CD8-positive, alpha-beta memory T cell (primary cell): Measurements from ENCODE around the gene ANXA1. TPM values are rescaled to one million over a fixed set of nuclear protein-coding genes. Genes with fewer than 3 reads are reported as not detected.
A peak's percentile ranks its signal among the peaks of the same experiment; 100 is the strongest.

Experiments
- CTCF ChIA-PET: fragments of 350-600 bp; sonication (Branson Sonifier 250); formaldehyde crosslinking; loops from one replicate; lab custom pipeline; 2021; ENCODE audit warnings: antibody characterized with exemption; lab: Charles Lee
- POLR2A ChIA-PET: fragments of 350-600 bp; sonication (Branson Sonifier 250); formaldehyde crosslinking; loops from one replicate; lab custom pipeline; 2021; ENCODE audit warnings: antibody characterized with exemption; lab: Charles Lee
- DNase-seq, 5 donors: peaks; one replicate each; pipeline versions ENCODE4 v3.0.0 to v3.0.0-alpha.2; 2020 to 2022; ENCODE audit warnings: mixed read lengths in 1 of 5
- H3K27ac ChIP-seq: one replicate; pipeline ENCODE4 v1.7.0; 2013; ENCODE audit warnings: low read depth, mild to moderate bottlenecking, low read length, moderate library complexity
- H3K27me3 ChIP-seq: 2 replicates; pipeline ENCODE4 v1.7.0; 2013; ENCODE audit warnings: low read length, mild to moderate bottlenecking; ENCODE audit not compliant: insufficient read depth, poor library complexity, severe bottlenecking
- H3K36me3 ChIP-seq: 2 replicates; pipeline ENCODE4 v1.7.0; 2013; ENCODE audit warnings: mild to moderate bottlenecking, low read length, moderate library complexity; ENCODE audit not compliant: insufficient read depth
- H3K4me1 ChIP-seq: 2 replicates; pipeline ENCODE4 v1.7.0; 2013; ENCODE audit warnings: mild to moderate bottlenecking, low read length, moderate library complexity; ENCODE audit not compliant: insufficient read depth
- H3K4me3 ChIP-seq: 2 replicates; pipeline ENCODE4 v1.7.0; 2013; ENCODE audit warnings: mild to moderate bottlenecking, low read length
- H3K9me3 ChIP-seq: 2 replicates; pipeline ENCODE4 v1.7.0; 2013; ENCODE audit warnings: mild to moderate bottlenecking, low read length
- H3K27ac Mint-ChIP-seq, 8 donors: one replicate each; pipeline ENCODE4 v1.8.0; 2020 to 2021; ENCODE audit warnings: mixed read lengths in 8 of 8, mild to moderate bottlenecking in 6 of 8, inconsistent platforms in 3 of 8, moderate library complexity in 3 of 8
- H3K27me3 Mint-ChIP-seq, 2 donors: one replicate each; pipeline ENCODE4 v1.8.0; 2020 to 2021; ENCODE audit warnings: mixed read lengths in 2 of 2, mild to moderate bottlenecking in 1 of 2, moderate library complexity in 1 of 2
- H3K36me3 Mint-ChIP-seq, 3 donors: one replicate each; pipeline ENCODE4 v1.8.0; 2020 to 2021; ENCODE audit warnings: mixed read lengths in 3 of 3, inconsistent platforms in 1 of 3, mild to moderate bottlenecking in 1 of 3
- H3K4me1 Mint-ChIP-seq, 3 donors: one replicate each; pipeline ENCODE4 v1.8.0; 2020 to 2021; ENCODE audit warnings: mixed read lengths in 3 of 3, inconsistent platforms in 1 of 3, mild to moderate bottlenecking in 1 of 3
- H3K4me3 Mint-ChIP-seq, 7 donors: one replicate each; pipeline ENCODE4 v1.8.0; 2020 to 2021; ENCODE audit warnings: mixed read lengths in 7 of 7, mild to moderate bottlenecking in 6 of 7, moderate library complexity in 4 of 7, inconsistent platforms in 2 of 7
- H3K9me3 Mint-ChIP-seq, 5 donors: one replicate each; pipeline ENCODE4 v1.8.0; 2020 to 2022; ENCODE audit warnings: mixed read lengths in 5 of 5, mild to moderate bottlenecking in 3 of 5, moderate library complexity in 2 of 5, inconsistent platforms in 1 of 5
- polyA plus RNA-seq: library from polyadenylated mRNA; unstranded; fragments of 300-500 nt; fragmentation: Illumina TruSeq; gene quantifications from one replicate; pipeline ENCODE4 v1.2.3, GENCODE V29; 2021
- total RNA-seq, 2 experiments: library from RNA; stranded (reverse); gene quantifications; one replicate each; pipeline ENCODE4 v1.2.3, GENCODE V29; 2021

ANXA1 gene
- total and polyA plus RNA-seq, 3 experiments from 2014 or later, result 87.7 to 517 (median 93.2) TPM

GRCh38 chr9:73158723-73159122, 7.1 kb downstream of the ANXA1 start:
- peaks cover 25% of the 10 kb centered on the region for H3K36me3 ChIP-seq
- Mint-ChIP-seq H3K9me3 (no peaks in the 10 kb centered on the region), H3K27me3 (no peaks in the 10 kb centered on the region), H3K27ac (peak overlapping the region; percentile 4 to 84 (median 74)), H3K36me3 (peaks cover 33 to 81% (median 37%) of the 10 kb centered on the region in 3 donors), H3K4me1 (peaks cover 65 to 94% (median 91%) of the 10 kb centered on the region in 3 donors), H3K4me3 (peak overlapping the region in 6 of 7 donors; percentile 5 to 58 (median 28))
- CTCF ChIA-PET, result interaction anchor here (1.3 kb wide), 1 partner anchor 26 kb away, joined by 3 read pairs; no protein-coding TSS in a partner anchor
- H3K4me3 ChIP-seq, result no peak overlapping the region
- H3K27ac ChIP-seq, result no peak overlapping the region
- POLR2A ChIA-PET, result interaction anchor here (0.5 kb wide), 1 partner anchor 1264 kb away, joined by 4 read pairs; no protein-coding TSS in a partner anchor
- H3K27me3 ChIP-seq, result no peaks in the 10 kb centered on the region
- no peak for DNase-seq
- no peaks in the 10 kb centered on the region for H3K9me3 ChIP-seq
- H3K4me1 ChIP-seq, result peaks cover 58% of the 10 kb centered on the region

DNA sequence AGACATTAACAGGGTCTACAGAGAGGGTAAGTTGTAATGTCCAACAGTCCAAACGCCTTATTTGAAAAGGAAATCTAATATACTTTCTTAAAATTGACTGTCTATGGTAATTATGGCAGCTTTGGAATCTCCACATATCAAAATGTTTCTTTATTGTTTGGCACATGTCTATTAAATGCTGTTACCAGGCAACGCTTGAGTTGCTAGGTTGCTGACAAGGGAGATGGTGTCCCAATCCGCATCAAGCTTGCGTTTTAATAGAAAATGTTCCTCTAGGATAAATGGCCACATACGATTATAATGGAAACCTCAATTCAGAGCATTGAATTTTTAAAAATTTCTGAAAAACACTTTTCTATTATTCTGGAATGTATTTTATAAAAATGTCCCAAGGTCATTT, 9.2 kb downstream of the ANXA1 start:
- H3K4me1 ChIP-seq, result peaks cover 46% of the 10 kb centered on the region
- peak overlapping the region in 2 of 8 donors; percentile 65 to 90 for H3K27ac Mint-ChIP-seq
- H3K9me3 Mint-ChIP-seq, result no peaks in the 10 kb centered on the region
- peaks cover 44% of the 10 kb centered on the region for H3K36me3 ChIP-seq
- no peaks in the 10 kb centered on the region for H3K27me3 Mint-ChIP-seq
- H3K36me3 Mint-ChIP-seq, result peaks cover 41 to 84% (median 45%) of the 10 kb centered on the region in 3 donors
- POLR2A ChIA-PET, result no interaction called here
- CTCF ChIA-PET, result interaction anchor here (1.5 kb wide), 1 partner anchor 53 kb away, joined by 5 read pairs; no protein-coding TSS in a partner anchor
- no peaks in the 10 kb centered on the region for H3K9me3 ChIP-seq
- H3K4me3 ChIP-seq, result no peak overlapping the region
- no peaks in the 10 kb centered on the region for H3K27me3 ChIP-seq
- DNase-seq, result no peak
- no peak overlapping the region for H3K4me3 Mint-ChIP-seq
- no peak overlapping the region for H3K27ac ChIP-seq
- H3K4me1 Mint-ChIP-seq, result peaks cover 49 to 88% (median 81%) of the 10 kb centered on the region in 3 donors

DNA sequence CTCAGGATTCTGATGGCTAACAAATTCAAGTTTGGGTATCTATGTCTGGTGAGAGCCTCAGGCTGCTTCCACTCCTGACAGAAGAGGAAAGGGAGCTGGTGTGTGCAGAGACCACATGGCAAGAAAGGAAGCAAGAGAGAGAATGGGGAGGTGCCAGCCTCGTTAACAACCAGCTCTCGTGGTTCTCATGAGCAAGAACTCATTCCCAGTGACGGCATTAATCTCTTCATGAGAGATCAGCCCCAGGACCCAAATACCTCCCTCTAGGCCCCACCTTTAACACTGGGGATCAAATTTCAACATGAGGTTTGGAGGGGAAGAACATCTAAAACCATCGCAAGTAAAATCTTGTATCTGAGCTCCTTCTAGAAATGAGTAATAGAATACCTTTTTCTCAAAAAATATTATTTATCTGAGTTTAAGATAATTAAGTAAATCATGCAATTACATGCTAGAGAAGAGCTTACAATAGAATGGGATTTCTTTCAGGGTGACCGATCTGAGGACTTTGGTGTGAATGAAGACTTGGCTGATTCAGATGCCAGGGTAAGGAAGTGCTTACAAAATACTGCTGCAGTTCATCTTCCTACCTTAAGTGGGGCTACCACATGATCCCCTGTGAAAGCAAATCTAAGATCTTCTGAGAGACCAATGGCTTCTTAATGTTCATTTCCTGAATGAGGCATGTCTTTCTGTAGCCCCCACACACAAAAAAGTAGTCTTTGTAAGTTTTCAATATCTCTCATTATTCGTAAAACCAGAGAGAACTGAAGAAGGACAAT, 11.5 kb downstream of the ANXA1 start:
- Mint-ChIP-seq H3K4me1 (peaks cover 49 to 87% (median 84%) of the 10 kb centered on the region in 3 donors), H3K36me3 (peaks cover 40 to 90% (median 48%) of the 10 kb centered on the region in 3 donors), H3K27ac (peak overlapping the region; percentile 49 to 98 (median 88)), H3K9me3 (no peaks in the 10 kb centered on the region), H3K4me3 (peak overlapping the region in 4 of 7 donors; percentile 13 to 40 (median 26)), H3K27me3 (no peaks in the 10 kb centered on the region)
- Histone ChIP-seq H3K27me3 (no peaks in the 10 kb centered on the region), H3K36me3 (peaks cover 62% of the 10 kb centered on the region), H3K27ac (no peak overlapping the region), H3K4me3 (no peak overlapping the region), H3K9me3 (no peaks in the 10 kb centered on the region), H3K4me1 (peaks cover 34% of the 10 kb centered on the region)
- ChIA-PET CTCF (interaction anchor here (1.5 kb wide), 1 partner anchor 56 kb away, joined by 6 read pairs; no protein-coding TSS in a partner anchor), POLR2A (interaction anchor here (1.0 kb wide), 1 partner anchor 8 kb away, joined by 5 read pairs; no protein-coding TSS in a partner anchor)
- no peak for DNase-seq

DNA sequence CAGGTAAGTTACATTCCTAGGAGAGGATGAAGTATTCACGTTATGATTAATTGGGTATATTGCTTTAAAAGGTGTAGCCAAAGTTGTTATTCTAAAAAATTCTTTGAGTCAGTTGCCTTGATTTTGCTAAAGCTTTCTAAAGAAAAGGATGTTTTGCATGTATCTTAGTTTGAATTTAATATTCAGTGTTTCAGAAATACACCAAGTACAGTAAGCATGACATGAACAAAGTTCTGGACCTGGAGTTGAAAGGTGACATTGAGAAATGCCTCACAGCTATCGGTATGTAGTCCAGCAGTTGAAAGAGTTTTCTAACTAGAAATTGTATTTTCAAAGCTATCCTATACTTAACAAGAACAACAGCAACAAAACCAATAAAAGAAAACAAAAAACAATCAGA, 14.2 kb downstream of the ANXA1 start:
- POLR2A ChIA-PET, result interaction anchor here (0.7 kb wide), 2 partner anchors 11 to 21 kb away, joined by 3 to 4 read pairs; no protein-coding TSS in a partner anchor
- no peaks in the 10 kb centered on the region for H3K27me3 Mint-ChIP-seq
- H3K27me3 ChIP-seq, result no peaks in the 10 kb centered on the region
- peaks cover 27 to 82% (median 38%) of the 10 kb centered on the region in 3 donors for H3K36me3 Mint-ChIP-seq
- peaks cover 20% of the 10 kb centered on the region for H3K4me1 ChIP-seq
- peak overlapping the region in 6 of 8 donors; percentile 11 to 91 (median 52) for H3K27ac Mint-ChIP-seq
- CTCF ChIA-PET, result interaction anchor here (1.4 to 1.8 kb wide), 2 partner anchors 13 to 58 kb away, joined by 4 read pairs; no protein-coding TSS in a partner anchor
- peaks cover 37 to 69% (median 62%) of the 10 kb centered on the region in 3 donors for H3K4me1 Mint-ChIP-seq
- H3K27ac ChIP-seq, result no peak overlapping the region
- no peaks in the 10 kb centered on the region for H3K9me3 ChIP-seq
- no peak overlapping the region for H3K4me3 Mint-ChIP-seq
- DNase-seq, result no peak
- H3K9me3 Mint-ChIP-seq, result no peaks in the 10 kb centered on the region
- peaks cover 52% of the 10 kb centered on the region for H3K36me3 ChIP-seq
- H3K4me3 ChIP-seq, result no peak overlapping the region

DNA sequence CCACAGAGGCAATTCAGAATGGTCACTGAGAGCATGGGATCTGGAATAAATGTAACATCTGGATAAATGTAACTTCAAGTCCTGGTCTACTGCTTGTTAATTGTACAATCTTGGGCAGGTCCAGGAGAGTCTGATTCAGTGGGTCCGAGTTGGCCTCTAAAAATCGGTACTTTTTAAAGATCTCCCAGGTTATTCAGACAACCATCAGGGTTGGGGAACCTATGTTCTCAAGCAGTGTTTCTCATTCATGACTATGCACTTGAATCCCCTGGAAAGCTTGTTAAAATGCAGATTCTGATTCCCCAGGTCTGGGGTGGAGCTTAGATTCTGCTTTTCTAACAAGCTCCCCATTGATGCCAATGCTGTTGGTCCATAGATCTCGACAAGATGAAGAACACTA, 14.8 kb downstream of the ANXA1 start:
- Mint-ChIP-seq H3K27ac (peak overlapping the region; percentile 49 to 91 (median 81)), H3K36me3 (peaks cover 27 to 82% (median 38%) of the 10 kb centered on the region in 3 donors), H3K4me1 (peaks cover 37 to 64% (median 59%) of the 10 kb centered on the region in 3 donors), H3K9me3 (no peaks in the 10 kb centered on the region), H3K27me3 (no peaks in the 10 kb centered on the region), H3K4me3 (no peak overlapping the region)
- POLR2A ChIA-PET, result no interaction called here
- CTCF ChIA-PET, result interaction anchor here (1.4 to 1.8 kb wide), 2 partner anchors 13 to 59 kb away, joined by 4 read pairs; no protein-coding TSS in a partner anchor
- Histone ChIP-seq H3K9me3 (no peaks in the 10 kb centered on the region), H3K27me3 (no peaks in the 10 kb centered on the region), H3K4me1 (peaks cover 20% of the 10 kb centered on the region), H3K4me3 (no peak overlapping the region), H3K36me3 (peaks cover 47% of the 10 kb centered on the region), H3K27ac (no peak overlapping the region)
- DNase-seq, result no peak

- Mint-ChIP-seq H3K9me3 (no peaks in the 10 kb centered on the region), H3K27me3 (no peaks in the 10 kb centered on the region), H3K27ac (peak overlapping the region in 7 of 8 donors; percentile 49 to 91 (median 83)), H3K4me3 (peak overlapping the region in 3 of 7 donors; percentile 9 to 52 (median 20)), H3K4me1 (peaks cover 31 to 56% (median 51%) of the 10 kb centered on the region in 3 donors), H3K36me3 (peaks cover 21 to 80% (median 35%) of the 10 kb centered on the region in 3 donors)
- ChIA-PET POLR2A (no interaction called here), CTCF (no interaction called here)
- Histone ChIP-seq H3K36me3 (peaks cover 42% of the 10 kb centered on the region), H3K4me1 (peaks cover 18% of the 10 kb centered on the region), H3K27me3 (no peaks in the 10 kb centered on the region), H3K9me3 (no peaks in the 10 kb centered on the region), H3K27ac (no peak overlapping the region), H3K4me3 (no peak overlapping the region)
- DNase-seq, result no peak
Measured at GRCh38 chr9:73167614-73168013, 15.9 kb downstream of the ANXA1 start.

GRCh38 chr9:73168298-73168934, 16.8 kb downstream of the ANXA1 start:
- Histone ChIP-seq H3K36me3 (peaks cover 37% of the 10 kb centered on the region), H3K4me3 (no peak overlapping the region), H3K27me3 (no peaks in the 10 kb centered on the region), H3K4me1 (peaks cover 10% of the 10 kb centered on the region), H3K9me3 (no peaks in the 10 kb centered on the region), H3K27ac (no peak overlapping the region)
- CTCF ChIA-PET, result no interaction called here
- Mint-ChIP-seq H3K4me3 (no peak overlapping the region), H3K9me3 (peaks cover 0 to 1% (median 0%) of the 10 kb centered on the region in 5 donors), H3K36me3 (peaks cover 15 to 73% (median 29%) of the 10 kb centered on the region in 3 donors), H3K4me1 (peaks cover 23 to 48% (median 43%) of the 10 kb centered on the region in 3 donors), H3K27me3 (no peaks in the 10 kb centered on the region), H3K27ac (peak overlapping the region; percentile 28 to 79 (median 58))
- POLR2A ChIA-PET, result no interaction called here
- DNase-seq, result no peak
